Measurements from ENCODE around the gene MRPS25. TPM values are rescaled to one million over a fixed set of nuclear protein-coding genes. Genes with fewer than 3 reads are reported as not detected.

The MRPS25 gene
- polyA plus RNA-seq, 3 donors: 23.7 to 60.7 (median 24.6) TPM

- Mint-ChIP-seq H3K4me3 (no peak overlapping the region), H3K27me3 (ENCODE audit: low read depth in 3 of 3) (no peaks in the 10 kb centered on the region), H3K4me1 (peaks cover 2% of the 10 kb centered on the region), H3K9me3 (no peaks in the 10 kb centered on the region), H3K36me3 (peaks cover 73 to 83% of the 10 kb centered on the region in 2 donors), H3K27ac (no peak overlapping the region)
- no peak for TF ChIP-seq CTCF (IDR thresholded peaks at IDR 0.05)
- no peak for DNase-seq
- Histone ChIP-seq H3K9ac (ENCODE audit: insufficient read depth, low read length, poor library complexity, severe bottlenecking) (no peak overlapping the region), H3K4me2 (replicated peaks; ENCODE audit: extremely low read depth, low read length, poor library complexity, severe bottlenecking) (no peak overlapping the region), H4K20me1 (ENCODE audit: insufficient read depth, low read length) (peaks cover 31% of the 10 kb centered on the region), H3K79me2 (ENCODE audit: insufficient read depth, low read length) (peaks cover 6% of the 10 kb centered on the region), H3K27me3 (ENCODE audit: control insufficient read depth in 2 of 2, insufficient read depth in 2 of 2, low read length in 2 of 2) (no peaks in the 10 kb centered on the region), H2AFZ (ENCODE audit: insufficient read depth, low read depth, low read length, poor library complexity, severe bottlenecking) (no peak overlapping the region), H3K27ac (ENCODE audit: low read depth in 1 of 2, low read length in 2 of 2) (no peak overlapping the region), H3K4me1 (ENCODE audit: control insufficient read depth in 1 of 2, insufficient read depth in 2 of 2, low read length in 2 of 2) (no peaks in the 10 kb centered on the region), H3K4me3 (replicated peaks in 1 of 3; ENCODE audit: low read depth in 2 of 3, low read length in 3 of 3) (no peak overlapping the region), H3K9me3 (replicated peaks in 1 of 2; ENCODE audit: control insufficient read depth in 1 of 2, insufficient read depth in 1 of 2, low read length in 2 of 2) (no peaks in the 10 kb centered on the region), H3K36me3 (replicated peaks in 1 of 2; ENCODE audit: control insufficient read depth in 1 of 2, insufficient read depth in 2 of 2, low read length in 2 of 2) (peaks cover 82 to 97% of the 10 kb centered on the region in 2 donors)
- WGBS (ENCODE audit: insufficient coverage): 100% methylated on average over 2 of the region's 2 CpGs
- intact Hi-C loops (cut with micrococcal nuclease): no loop called here
Measured at GRCh38 chr3:15049584-15049983, 15.5 kb downstream of the MRPS25 start.

- H3K27me3 ChIP-seq (ENCODE audit: control insufficient read depth in 2 of 2, insufficient read depth in 2 of 2, low read length in 2 of 2): no peaks in the 10 kb centered on the region
Measured at GRCh38 chr3:15045667-15046066, 19.4 kb downstream of the MRPS25 start.

More at GRCh38 chr3:15045667-15046066, 19.4 kb downstream of the MRPS25 start:
- Mint-ChIP-seq H3K36me3 (peaks cover 92 to 95% of the 10 kb centered on the region in 2 donors), H3K4me3 (no peak overlapping the region), H3K27ac (peak overlapping the region in 1 of 7 donors; percentile 47), H3K4me1 (peaks cover 2% of the 10 kb centered on the region), H3K27me3 (ENCODE audit: low read depth in 3 of 3) (peaks cover 0 to 1% (median 0%) of the 10 kb centered on the region in 3 donors), H3K9me3 (no peaks in the 10 kb centered on the region)
- Histone ChIP-seq H4K20me1 (ENCODE audit: insufficient read depth, low read length) (peaks cover 15% of the 10 kb centered on the region), H3K4me1 (ENCODE audit: control insufficient read depth in 1 of 2, insufficient read depth in 2 of 2, low read length in 2 of 2) (no peaks in the 10 kb centered on the region), H3K9me3 (replicated peaks in 1 of 2; ENCODE audit: control insufficient read depth in 1 of 2, insufficient read depth in 1 of 2, low read length in 2 of 2) (no peaks in the 10 kb centered on the region), H2AFZ (ENCODE audit: insufficient read depth, low read depth, low read length, poor library complexity, severe bottlenecking) (no peak overlapping the region), H3K9ac (ENCODE audit: insufficient read depth, low read length, poor library complexity, severe bottlenecking) (no peak overlapping the region), H3K4me2 (replicated peaks; ENCODE audit: extremely low read depth, low read length, poor library complexity, severe bottlenecking) (no peak overlapping the region), H3K27ac (ENCODE audit: low read depth in 1 of 2, low read length in 2 of 2) (no peak overlapping the region), H3K36me3 (replicated peaks in 1 of 2; ENCODE audit: control insufficient read depth in 1 of 2, insufficient read depth in 2 of 2, low read length in 2 of 2) (peaks cover 97 to 100% of the 10 kb centered on the region in 2 donors), H3K4me3 (replicated peaks in 1 of 3; ENCODE audit: low read depth in 2 of 3, low read length in 3 of 3) (no peak overlapping the region), H3K79me2 (ENCODE audit: insufficient read depth, low read length) (peaks cover 5% of the 10 kb centered on the region)
- no peak for TF ChIP-seq CTCF (IDR thresholded peaks at IDR 0.05)
- intact Hi-C loops (cut with micrococcal nuclease): no loop called here
- no peak for DNase-seq
- WGBS (ENCODE audit: insufficient coverage): 100% methylated on average over 1 of the region's 1 CpG

Measured in CD14-positive monocyte (primary cell).